NCI-H748 treated with DMSO at 0.1 percent for 48 hours (cell line): ENCODE measurements around the gene CRYGN.

ENCODE experiments used
- DNase-seq: peaks from one replicate; lab custom pipeline; 2025; lab: John Stamatoyannopoulos, UW

CRYGN gene, protein sequence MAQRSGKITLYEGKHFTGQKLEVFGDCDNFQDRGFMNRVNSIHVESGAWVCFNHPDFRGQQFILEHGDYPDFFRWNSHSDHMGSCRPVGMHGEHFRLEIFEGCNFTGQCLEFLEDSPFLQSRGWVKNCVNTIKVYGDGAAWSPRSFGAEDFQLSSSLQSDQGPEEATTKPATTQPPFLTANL

DNA sequence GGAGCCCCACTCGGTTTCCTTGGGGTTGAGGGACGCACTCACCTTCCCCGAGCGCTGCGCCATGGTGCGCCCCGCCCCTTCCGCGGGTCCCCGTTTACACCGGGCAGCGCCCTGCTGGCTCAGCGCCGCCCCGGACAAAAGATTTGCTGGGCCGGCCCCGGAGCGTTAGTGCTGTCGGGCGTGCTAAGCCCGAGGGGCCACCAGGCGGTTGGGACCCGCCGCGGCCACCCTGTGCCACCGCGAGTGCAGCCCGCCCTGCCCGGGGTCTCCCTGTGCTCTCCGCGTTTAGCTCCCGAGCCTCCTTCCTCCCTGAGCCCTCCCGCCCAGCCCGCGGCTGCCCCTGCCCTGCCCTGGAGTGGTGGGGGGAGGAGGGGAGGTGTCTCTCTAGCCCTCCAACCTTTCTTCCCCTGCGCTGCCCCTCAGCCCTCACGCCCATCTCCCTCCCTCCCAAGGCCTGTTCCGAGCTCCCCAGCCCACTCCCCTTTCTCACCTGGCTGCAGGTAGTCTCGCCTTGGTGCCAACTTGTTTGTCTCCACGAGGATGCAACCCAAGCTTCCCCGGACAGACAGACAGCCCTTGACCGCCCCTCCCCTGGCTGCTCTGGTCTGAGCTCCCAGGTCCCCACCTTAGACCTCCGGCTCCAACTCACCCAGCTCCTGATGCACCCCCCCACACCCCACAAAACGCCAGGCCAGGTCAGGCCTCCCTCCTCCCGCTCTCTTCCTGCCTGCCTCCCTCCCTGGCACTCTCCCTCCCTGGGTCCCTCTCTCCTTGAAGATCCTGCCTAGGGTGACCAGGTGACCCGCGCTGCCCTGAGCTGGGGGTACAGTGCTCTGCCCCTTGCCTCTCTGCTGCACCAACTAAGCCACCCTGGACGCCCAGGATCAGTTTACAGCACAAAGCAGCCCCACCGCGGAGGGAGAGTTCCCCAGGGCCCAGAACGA is at the start of gene CRYGN:
Gene CRYGN (minus strand): TSS at position 287 of the 944 bp plus-strand sequence. CDS start 224 bp downstream, at position 63.
- DNase-seq: no peak

DNA sequence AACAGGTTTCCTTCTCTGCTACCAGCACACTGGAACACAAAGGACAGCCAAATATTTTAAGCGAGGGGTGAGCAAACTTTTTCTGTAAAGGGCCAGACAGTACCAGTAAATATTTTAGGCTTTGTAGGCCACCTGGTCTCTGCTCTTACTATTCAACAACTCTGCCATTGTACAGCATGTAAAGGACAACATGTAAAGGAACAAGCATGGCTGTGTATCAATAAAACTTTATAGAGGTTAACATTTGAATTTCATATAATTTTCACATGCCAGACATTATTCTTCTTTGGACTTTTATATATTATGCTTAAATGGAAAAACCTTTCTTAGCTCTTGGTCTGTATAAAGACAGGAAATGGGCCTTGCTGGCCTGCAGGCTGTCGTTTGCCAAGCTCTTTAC is 49.6 kb upstream of the CRYGN start:
- DNase-seq: no peak

DNA sequence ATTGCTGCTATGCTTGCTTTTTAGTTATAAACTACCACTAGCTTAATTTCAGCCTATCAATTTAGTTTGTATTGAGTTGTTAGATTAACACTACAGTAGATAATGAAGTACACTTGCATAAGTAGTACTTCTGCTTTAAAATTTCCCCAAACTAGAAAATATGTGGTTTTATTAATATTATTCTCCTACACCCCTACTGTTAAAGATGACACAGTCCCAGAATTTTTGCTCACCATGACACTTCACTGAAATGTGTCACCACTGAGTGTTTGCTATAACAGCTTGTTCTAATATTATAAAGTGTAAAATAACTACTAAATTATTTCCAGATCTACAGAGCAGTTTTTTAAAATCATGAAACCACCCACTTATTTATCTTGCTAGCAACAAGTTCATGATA is 48.2 kb upstream of the CRYGN start:
- DNase-seq: no peak

DNA sequence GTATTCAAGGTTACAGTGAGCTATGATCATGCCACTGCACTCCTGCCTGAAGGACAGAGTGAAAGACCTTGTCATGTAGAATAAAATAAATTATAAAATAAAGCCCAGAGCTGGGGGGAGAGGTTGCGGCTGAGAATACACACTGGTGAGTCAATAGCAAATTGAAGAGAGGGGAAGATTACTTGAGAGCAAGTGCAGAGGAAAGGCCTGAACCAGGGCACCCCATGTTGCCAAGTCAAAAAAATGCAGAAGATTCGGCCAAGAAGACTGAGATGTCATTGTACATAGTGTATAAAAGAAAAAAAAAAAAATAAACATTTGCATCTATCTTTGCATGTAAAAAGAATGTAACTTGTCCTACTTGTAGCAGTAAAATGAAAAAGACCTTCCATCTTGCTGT is 47.3 kb upstream of the CRYGN start:
- no peak for DNase-seq

DNA sequence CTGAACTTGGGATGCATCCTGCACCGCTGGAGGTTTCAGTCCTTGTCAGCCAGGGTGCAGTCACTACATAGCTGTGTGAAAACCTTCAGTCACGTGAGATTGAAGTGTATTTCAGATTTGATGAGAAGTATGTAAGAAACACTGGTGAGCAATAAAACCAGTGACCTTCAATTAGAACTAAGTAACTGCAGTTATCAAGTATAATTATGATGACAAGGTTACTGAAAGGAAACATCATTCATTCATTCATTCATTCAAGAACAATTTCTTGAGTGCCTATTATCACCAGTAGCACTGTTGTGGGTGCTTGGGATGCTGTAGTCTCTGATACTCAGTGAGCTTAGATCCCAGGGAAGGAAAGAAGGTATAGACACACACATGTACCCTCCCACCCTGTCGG is 46.1 kb upstream of the CRYGN start:
- no peak for DNase-seq

DNA sequence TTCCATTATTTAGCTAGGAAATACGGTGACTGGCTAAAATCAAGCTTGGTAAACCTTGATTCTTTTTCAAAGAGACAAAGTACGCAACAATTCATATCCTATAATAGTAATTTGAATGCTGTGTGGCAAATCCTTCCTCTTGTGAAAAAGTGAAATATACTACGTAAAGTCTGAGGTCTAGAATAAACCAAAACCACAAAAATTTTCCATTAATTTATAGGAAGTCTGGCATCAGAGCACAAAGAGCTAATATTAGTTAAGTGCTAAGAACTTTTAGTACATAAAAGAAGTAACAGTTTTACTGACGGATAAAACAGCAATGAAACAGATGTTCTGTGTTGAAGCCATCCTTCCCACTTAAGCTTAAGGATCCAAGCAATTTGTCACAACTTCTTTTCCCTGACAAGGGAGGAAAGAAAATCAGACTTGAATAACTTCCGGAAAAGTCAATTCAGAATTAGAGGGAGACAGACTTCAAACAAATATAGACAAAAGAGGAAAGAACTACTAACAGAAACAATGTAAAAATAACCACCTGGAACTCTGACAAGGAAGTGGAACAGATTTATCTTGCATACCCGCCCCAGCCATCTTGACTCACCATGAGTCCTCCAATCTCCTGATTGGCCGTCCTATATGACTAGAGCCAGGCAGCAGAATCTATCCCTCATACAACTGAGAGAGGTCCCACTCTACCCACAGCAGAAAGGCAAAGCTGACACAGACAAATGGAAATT is 45.2 kb upstream of the CRYGN start:
- DNase-seq: no peak

DNA sequence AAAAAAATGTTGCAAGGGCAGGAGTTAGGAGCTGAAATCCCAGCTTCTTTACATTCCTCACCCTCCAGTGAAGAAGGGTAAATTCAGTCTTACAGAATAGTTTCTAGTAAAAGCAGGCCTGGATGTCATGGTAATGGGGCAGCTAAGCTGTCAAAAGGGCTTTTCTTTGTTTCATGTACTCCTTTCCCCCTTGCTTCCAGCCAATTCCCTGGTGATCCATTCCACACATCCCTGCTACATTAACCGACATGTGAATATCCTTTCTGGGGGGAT is 43.7 kb upstream of the CRYGN start:
- DNase-seq: no peak

DNA sequence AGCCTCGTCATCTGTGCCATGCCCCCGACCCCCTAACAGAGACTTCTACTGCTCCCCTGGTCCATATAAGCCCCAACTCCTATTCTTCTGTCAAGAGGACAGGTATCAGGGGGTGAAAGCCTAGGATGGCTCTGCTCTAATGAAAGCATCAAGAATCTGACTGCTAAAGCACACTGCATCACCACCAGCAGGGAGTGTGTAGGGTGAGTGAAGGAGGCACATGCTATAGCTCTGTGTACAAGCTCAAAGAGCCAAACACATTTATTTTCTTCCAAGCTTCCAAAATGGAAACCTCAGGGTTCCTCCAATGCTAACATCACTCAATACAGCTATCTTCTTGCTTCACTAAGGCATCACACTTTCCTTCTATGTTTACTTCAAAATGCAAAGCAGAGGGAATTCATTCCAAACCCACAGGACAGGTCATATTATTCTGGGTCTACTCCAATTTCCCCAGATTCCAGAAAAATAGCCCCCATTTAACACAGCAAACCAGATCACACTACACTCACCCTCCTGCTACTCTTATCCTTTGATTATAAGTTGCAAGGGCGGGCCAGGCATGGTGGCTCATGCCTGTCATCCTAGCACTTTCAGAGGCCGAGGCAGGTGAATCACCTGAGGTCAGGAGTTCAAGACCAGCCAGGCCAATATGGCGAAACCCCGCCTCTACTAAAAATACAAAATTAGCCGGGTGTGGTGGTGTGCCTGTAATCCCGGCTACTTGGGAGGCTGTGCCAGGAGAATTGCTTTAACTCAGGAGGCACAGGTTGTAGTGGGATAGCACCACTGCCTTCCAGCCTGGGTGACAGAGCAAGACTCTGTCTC is 43.2 kb upstream of the CRYGN start:
- no peak for DNase-seq

DNA sequence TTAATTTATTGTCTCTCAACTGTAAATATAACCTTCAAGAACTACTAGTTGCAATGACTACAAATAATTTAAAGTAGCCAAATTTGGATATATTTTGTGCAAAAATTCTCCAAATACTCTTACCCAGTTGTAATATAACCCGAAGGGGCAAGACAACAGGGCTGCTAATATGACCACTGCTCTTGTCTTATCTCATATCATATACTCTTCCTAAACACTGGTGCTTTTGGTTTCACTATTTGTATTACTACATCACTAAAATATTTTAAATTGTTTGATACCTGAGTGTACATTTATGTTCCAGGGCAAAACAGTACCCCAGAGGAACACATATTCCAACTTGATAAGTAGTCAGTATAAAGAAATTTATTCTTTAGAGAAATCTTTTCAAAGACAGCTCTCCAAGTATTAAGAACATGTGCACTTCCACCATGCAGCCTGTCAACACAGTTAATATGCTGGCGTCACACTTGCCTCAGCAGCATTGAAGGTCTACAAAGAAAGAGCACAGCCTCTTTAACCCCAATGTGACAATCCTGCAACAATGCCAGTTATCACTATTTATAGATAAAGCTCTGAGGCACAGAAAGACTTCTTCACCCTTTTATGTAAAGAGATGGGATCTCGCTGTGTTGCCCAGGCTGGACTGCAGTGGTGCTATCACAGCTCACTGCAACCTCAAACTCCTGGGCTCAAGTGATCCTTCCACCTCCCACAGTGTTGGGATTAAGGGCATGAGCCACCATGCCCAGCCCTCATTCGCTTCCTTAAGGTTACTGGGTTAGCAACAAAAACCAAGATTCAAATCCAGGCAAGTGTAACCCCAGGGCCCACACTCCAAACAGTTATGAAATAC is 41.9 kb upstream of the CRYGN start:
- DNase-seq: no peak

DNA sequence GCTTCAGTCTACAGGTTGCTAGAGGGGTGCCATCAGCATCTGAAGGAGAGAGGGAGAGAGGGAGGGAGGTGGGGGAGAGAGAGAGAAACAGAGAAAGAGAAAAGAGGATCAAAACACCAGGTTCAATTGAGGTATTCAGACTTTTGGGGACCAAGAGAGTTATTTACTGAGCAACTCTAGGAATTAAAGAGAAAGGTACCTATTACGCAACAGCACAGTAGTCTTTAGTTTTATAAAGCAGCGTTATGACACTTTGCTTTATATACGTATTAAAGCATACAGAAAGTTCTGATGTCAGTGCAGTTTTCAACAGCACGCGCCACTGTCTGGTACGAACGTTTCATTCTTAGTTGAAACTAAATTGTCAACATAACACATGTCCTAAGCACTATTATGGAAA is 37.9 kb upstream of the CRYGN start:
- no peak for DNase-seq

DNA sequence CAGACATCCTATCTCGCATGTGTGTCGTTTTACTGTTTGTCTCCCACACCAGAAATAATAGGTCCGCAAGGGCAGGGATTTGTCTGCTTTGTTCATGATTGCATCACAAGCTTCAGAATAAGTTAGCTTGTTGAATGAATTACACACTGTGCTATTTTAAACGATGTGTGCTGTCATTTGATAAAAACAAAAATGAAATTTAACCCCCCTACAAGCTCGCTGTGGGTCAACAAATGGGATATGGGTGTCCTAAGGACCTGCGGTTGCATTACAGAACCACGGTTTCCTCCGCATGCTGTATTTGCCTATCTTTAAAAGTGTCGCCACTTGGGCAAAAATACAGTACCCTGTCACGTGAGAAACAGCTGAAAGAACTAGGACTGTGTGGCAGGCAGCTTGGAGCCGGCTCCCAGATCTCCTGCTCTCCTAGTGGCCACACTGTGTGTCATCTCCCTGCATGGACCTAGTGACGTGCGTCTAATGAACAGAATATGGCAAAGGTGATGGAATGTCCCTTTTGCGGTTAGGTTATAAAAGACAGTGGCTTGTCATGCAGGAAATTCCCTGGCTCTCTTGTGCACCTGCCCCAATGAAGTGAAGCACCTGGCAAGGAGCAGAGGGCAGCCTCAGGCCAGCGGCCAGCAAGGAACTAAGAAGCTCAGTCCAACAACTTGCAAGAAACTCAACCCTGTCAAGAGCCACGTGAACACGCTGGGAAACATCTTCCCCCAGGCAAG is 32.9 kb upstream of the CRYGN start:
- DNase-seq: no peak

DNA sequence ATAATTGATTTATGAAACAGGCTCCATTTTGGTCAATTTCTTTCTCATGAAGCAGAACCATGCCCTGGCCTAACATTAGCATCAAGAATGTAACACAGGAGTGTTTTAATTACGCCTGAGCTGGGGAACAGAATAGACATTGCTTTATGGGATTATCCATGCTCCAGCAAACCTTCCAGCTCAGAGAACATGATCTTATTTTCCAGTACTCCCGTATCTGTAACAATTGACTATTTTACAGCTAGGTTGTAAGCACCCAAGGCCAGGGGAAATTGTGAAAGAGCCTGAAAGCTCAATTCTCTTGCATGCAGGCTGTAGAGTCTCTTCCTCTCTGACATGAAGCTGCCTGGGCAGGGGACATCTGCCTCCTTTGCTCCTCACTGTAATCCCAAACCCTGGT is 30.8 kb upstream of the CRYGN start:
- no peak for DNase-seq

DNA sequence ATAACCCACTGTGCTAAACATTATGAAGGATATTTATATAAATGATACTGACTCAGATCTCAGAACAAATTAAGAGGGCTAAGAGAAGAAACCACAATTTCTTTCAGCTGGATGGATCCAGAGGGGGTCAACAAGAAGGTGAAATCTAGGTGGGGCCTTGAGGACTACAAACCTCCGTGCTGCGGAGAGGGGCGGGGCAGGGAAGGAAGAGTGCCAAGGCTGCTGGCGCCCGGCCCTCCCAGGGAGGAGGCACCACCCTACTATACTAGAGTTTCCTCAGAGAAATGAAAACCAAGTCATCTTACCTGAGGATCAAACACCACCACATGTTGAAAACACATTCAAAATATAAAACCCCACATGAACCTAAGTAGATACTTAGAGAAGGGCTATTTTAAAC is 29.3 kb upstream of the CRYGN start:
- DNase-seq: no peak

DNA sequence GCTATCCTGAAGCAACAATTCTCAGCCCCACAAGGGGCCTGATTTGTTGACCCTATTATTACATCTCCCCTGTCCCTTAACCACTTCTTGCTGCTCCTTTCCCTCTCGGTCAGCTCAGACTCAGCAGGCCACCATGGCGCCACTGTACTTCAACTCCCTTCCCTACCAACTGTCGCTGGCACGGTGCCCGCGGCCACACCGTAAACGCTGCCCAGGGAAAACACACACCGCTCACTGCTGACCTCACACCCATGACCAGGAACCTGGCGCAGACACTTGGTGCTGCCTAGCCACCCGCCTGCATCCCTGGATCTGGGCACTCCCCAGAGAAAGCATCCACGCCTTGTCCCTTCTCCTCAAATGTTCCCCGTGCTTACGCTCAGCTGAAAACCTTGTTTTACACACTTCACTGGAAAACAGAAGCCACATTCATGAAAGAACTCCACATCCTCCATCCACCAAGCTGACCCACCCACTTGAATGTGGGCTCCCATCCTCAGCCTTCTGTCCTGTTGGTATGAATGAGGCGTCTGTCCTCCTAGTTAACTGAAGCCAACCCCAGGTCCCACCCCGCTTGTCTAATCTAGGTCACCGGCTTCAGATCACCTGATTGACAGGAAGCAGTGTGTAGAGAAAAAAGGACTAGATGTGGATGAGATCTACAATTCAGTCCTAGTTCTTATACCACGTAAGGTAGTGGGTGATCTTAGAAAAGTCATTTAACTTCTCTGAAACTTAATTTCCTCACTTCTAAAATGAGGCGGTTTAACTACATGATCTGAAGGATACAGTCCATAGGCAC is 28.5 kb upstream of the CRYGN start:
- no peak for DNase-seq

DNA sequence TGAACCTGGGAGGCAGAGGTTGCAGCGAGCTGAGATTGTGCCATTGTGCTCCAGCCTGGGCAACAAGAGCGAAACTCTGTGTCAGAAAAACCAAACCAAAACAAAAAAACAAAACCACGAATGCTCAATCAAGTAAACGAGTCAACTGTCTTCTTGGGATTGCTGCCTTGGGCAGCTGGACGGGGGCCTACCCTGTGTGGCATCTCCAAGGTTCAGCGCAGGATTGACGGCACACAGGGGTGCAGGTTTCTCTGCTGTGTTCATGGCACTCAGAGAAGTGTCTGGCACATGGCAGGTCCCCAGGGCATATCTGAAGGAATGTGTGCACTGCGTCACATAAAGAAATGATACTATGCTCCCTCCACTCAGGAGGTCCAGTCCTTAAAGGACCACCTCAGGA is 25.2 kb upstream of the CRYGN start:
- no peak for DNase-seq

DNA sequence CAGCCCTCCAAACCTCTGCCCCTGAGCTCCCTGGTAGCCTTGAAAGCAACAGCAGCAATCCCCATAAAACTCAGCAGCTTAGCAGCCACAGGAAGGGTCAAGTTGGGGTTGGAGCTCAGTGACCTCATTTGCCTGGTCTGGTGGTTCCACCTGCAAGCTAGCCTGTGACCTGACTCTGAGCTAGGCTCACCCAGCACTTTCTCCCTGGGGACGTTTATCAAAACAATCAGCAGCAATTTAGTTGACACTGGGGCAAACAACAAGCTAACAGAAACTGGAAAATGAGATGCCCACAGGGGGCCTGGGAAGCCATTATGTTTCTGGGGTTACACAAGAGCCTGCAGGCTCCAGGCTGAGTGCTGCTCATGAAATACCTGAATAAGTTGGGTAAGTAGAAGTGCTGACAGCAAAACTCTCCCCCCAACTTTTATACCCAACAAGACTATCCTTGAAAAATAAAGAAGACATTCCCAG is 22.4 kb upstream of the CRYGN start:
- DNase-seq: no peak

DNA sequence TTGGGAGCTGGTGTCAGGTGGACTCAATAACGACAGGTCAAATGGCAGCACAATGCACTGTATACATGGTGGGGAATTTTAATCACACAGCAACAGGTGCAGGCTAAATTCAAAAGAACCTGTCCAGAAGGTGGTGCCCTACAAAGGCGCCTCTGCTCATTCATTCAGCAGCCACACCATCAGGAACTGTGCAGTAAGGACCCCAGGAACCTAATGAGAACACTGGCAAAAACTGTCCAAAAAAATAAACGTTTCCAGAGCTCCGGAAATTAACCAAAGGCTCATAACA is 21.9 kb upstream of the CRYGN start:
- DNase-seq: no peak

DNA sequence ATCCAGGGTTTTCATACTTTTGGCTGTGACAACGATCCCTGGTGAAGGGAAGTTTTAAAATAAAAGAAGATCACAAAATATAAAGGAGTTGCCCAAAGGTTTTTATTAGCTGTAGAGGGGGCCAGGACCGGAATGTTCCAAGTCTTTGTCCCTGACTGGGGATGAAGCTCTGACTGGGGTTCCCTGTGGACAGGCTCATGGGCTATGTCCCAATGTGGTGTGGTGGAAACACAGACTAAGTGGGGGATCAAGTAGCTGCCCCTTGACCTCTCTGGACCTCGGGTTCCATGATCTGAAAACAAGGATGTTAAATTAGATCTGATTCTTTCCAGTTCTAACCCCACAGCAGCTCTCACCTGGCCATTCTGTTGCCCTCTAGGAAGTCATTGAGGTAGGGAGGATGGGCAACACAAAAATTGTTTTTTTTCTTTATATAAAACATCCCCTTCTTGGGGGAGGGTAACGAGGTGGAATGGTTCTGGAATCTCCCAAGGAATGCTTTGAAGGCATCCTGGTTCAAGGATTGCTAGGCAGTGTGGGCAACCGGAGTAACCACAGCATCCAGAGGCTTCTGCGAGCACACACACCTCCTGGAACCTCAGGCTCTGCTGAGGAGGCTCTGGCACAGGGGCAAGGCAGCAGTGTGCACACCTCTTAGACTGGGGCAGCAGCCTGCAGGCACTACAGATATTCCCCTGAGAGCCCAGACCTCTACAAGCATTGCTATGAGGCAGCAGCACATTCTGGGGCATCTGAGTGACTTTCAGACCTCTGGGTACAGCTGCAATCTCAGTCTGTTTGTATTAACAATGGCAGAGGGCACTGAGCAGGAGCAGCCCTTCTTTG is 21.4 kb upstream of the CRYGN start:
- DNase-seq: no peak

DNA sequence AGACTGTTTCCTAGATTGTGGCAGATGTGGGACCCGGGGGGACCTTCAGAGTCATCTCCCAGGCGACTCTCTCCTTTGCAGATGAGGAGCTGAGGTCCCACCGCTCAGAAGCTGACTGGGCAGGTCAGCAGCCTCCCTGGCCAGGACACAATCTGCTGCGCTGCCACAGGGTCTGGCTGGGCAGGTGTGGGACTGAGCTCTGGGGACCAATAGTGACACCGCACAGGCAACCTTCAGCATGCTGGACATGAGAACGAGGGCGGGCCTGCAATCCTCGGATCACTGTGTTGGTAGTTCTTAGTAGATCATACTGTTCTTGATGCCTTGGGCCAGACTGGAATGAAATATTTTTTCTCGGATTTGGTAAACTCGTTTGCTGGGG is 20.5 kb upstream of the CRYGN start:
- DNase-seq: no peak
